Stimulated activated CD4-positive, alpha-beta T cell treated with anti-CD3 and anti-CD28 coated beads, Interleukin-4, amount 100 ng/mL, for 1 hour (primary cell): Measurements from ENCODE around the gene STKLD1.

Experiments
- DNase-seq: peaks from one replicate; pipeline ENCODE4 v3.0.0-alpha.2; 2020

STKLD1 gene

GRCh38 chr9:133420392-133420827 is 44.2 kb downstream of the STKLD1 start:
- DNase-seq = no peak

GRCh38 chr9:133421615-133422542 is 45.7 kb downstream of the STKLD1 start, which contains the start of gene ADAMTS13:
TSS of gene ADAMTS13 (plus strand) at chr9:133422367. CDS start at chr9:133422444, 77 bp downstream.
- peak; percentile 13 for DNase-seq

- no peak for DNase-seq
Measured at GRCh38 chr9:133423216-133423615, 47.0 kb downstream of the STKLD1 start.

- no peak for DNase-seq
Measured at GRCh38 chr9:133424187-133424586, 48.0 kb downstream of the STKLD1 start.

GRCh38 chr9:133425049-133425632 is 49.0 kb downstream of the STKLD1 start:
- no peak for DNase-seq

GRCh38 chr9:133426011-133426410 is 49.8 kb downstream of the STKLD1 start:
- no peak for DNase-seq

- no peak for DNase-seq
Measured at GRCh38 chr9:133427658-133428348, 51.6 kb downstream of the STKLD1 start.

GRCh38 chr9:133428617-133429101 is 52.5 kb downstream of the STKLD1 start:
- no peak for DNase-seq

GRCh38 chr9:133429214-133429613 is 53.0 kb downstream of the STKLD1 start:
- DNase-seq = no peak

GRCh38 chr9:133429641-133430161 is 53.5 kb downstream of the STKLD1 start:
- DNase-seq = peak; percentile 33

- no peak for DNase-seq
Measured at GRCh38 chr9:133430244-133430643, 54.1 kb downstream of the STKLD1 start.

- no peak for DNase-seq
Measured at GRCh38 chr9:133433351-133433843, 57.2 kb downstream of the STKLD1 start.

GRCh38 chr9:133436681-133437080 is 60.5 kb downstream of the STKLD1 start:
- DNase-seq = no peak

GRCh38 chr9:133437753-133438531 is 61.8 kb downstream of the STKLD1 start:
- no peak for DNase-seq

- no peak for DNase-seq
Measured at GRCh38 chr9:133439337-133439736, 63.2 kb downstream of the STKLD1 start.

GRCh38 chr9:133440874-133441273 is 64.7 kb downstream of the STKLD1 start:
- no peak for DNase-seq

GRCh38 chr9:133441571-133441970 is 65.4 kb downstream of the STKLD1 start:
- no peak for DNase-seq

- DNase-seq = no peak
Measured at GRCh38 chr9:133443248-133443647, 67.1 kb downstream of the STKLD1 start.

- DNase-seq = no peak
Measured at GRCh38 chr9:133443982-133444381, 67.8 kb downstream of the STKLD1 start.

GRCh38 chr9:133445293-133445969 is 69.3 kb downstream of the STKLD1 start:
- DNase-seq = no peak

- no peak for DNase-seq
Measured at GRCh38 chr9:133448487-133448972, 72.4 kb downstream of the STKLD1 start.
